Measurements from ENCODE around the gene FCHSD2. TPM values are rescaled to one million over a fixed set of nuclear protein-coding genes. Genes with fewer than 3 reads are reported as not detected.

FCHSD2 gene
- total and polyA plus RNA-seq, 2 of the 13 experiments (the other 11 are each of a cell fraction or from before 2014, with no cell fraction given), result 20.5 to 24.8 TPM

GRCh38 chr11:72958791-72959190 is 183.3 kb downstream of the FCHSD2 start (continued):
- no peak for TF ChIP-seq HINFP (CRISPR knock-in tag; IDR thresholded peaks at IDR 0.05; ENCODE audit: low read depth)
- no peak for TF ChIP-seq SP140L (CRISPR knock-in tag; IDR thresholded peaks at IDR 0.05; ENCODE audit: borderline replicate concordance)
- TF ChIP-seq YEATS2 (CRISPR knock-in tag; IDR thresholded peaks at IDR 0.05; ENCODE audit: borderline replicate concordance), result no peak
- TF ChIP-seq ZNF790 (CRISPR knock-in tag; IDR thresholded peaks at IDR 0.05; ENCODE audit: borderline replicate concordance), result no peak

- DNase-seq (ENCODE audit: low spot score) (no peak), FAIRE-seq (no peak), ATAC-seq (no peak)
- no peaks in the 10 kb centered on the region for H3K79me2 ChIP-seq (ENCODE audit: insufficient read depth, low read length)
- in situ Hi-C loops (cut with HindIII; ENCODE audit: extremely low pct_ligation_motif_present, low pct_unique_long_range_greater_than_20kb) (no loop called here), intact Hi-C loops (cut with micrococcal nuclease; ENCODE audit: unreplicated experiment) (no loop called here)
- H3K4me1 ChIP-seq (ENCODE audit: insufficient read depth, low read length), result peaks cover 14% of the 10 kb centered on the region
- no peak overlapping the region for H3K4me3 ChIP-seq (replicated peaks in 1 of 3; ENCODE audit: insufficient read depth in 1 of 3, low read depth in 2 of 3, low read length in 3 of 3)
- H4K20me1 ChIP-seq (ENCODE audit: insufficient read depth, low read length), result no peaks in the 10 kb centered on the region
- peaks cover 3 to 16% of the 10 kb centered on the region in 2 experiments; a peak in 3 of 5 replicates for H3K36me3 ChIP-seq (replicated peaks in 1 of 2; ENCODE audit: control insufficient read depth in 1 of 2, insufficient read depth in 2 of 2, low read length in 2 of 2)
- POLR2A ChIA-PET, result no interaction called here
- no TSS peak for BruUV-seq (replicated peaks)
- CTCF ChIA-PET (ENCODE audit: low intra/inter-chr PET ratio, low total read pairs), result no interaction called here
- no peaks in the 10 kb centered on the region for H3K9me3 ChIP-seq (ENCODE audit: low read length)
- no peak for TF ChIP-seq ZBTB7A (CRISPR knock-in tag; IDR thresholded peaks at IDR 0.05)
- no peak for TF ChIP-seq ELF4 (CRISPR knock-in tag; IDR thresholded peaks at IDR 0.05; ENCODE audit: borderline replicate concordance)
- TF ChIP-seq MTA1 (CRISPR knock-in tag; IDR thresholded peaks at IDR 0.05; ENCODE audit: borderline replicate concordance), result no peak
- TF ChIP-seq ONECUT2 (CRISPR knock-in tag; IDR thresholded peaks at IDR 0.05), result no peak
- no peak for TF ChIP-seq CEBPB (IDR thresholded peaks at IDR 0.05; ENCODE audit: borderline replicate concordance, low read depth, low read length)
- no peak for TF ChIP-seq GATAD1 (CRISPR knock-in tag; IDR thresholded peaks at IDR 0.05)
- TF ChIP-seq TEAD3 (CRISPR knock-in tag; optimal IDR thresholded peaks at IDR 0.05; ENCODE audit: borderline replicate concordance), result no peak
- TF ChIP-seq HDAC1 (CRISPR knock-in tag; IDR thresholded peaks at IDR 0.05), result no peak
- no peak for TF ChIP-seq ZNF207 (IDR thresholded peaks at IDR 0.05; ENCODE audit: borderline replicate concordance)
- no peak overlapping the region for H3K4me2 ChIP-seq (ENCODE audit: low read depth, low read length)
- 100% methylated on average over 1 of the region's 1 CpG for WGBS (ENCODE audit: low lambda C conversion rate)
- H3K27me3 ChIP-seq (ENCODE audit: control insufficient read depth in 1 of 2, insufficient read depth in 2 of 2, low read length in 2 of 2), result no peaks in the 10 kb centered on the region
- H3K9ac ChIP-seq (ENCODE audit: insufficient read depth, low read depth, low read length), result no peak overlapping the region
- H3K27ac ChIP-seq (ENCODE audit: extremely low read length, insufficient read depth, low read length), result no peak overlapping the region
- no peak overlapping the region for H2AFZ ChIP-seq (ENCODE audit: low read length)
Measured at GRCh38 chr11:72955466-72955865, 186.7 kb downstream of the FCHSD2 start.
